GM12874 (cell line): ENCODE data around the gene ALOX15.

Experiments
- TF ChIP-seq, protein P1 (sequence below): IDR thresholded peaks from 2 replicates; pipeline ENCODE4 v1.5.1; 2011; ENCODE audit warnings: low read depth, mild to moderate bottlenecking, control low read depth, low read length, moderate library complexity; ENCODE audit not compliant: insufficient read depth

Gene ALOX15, protein sequence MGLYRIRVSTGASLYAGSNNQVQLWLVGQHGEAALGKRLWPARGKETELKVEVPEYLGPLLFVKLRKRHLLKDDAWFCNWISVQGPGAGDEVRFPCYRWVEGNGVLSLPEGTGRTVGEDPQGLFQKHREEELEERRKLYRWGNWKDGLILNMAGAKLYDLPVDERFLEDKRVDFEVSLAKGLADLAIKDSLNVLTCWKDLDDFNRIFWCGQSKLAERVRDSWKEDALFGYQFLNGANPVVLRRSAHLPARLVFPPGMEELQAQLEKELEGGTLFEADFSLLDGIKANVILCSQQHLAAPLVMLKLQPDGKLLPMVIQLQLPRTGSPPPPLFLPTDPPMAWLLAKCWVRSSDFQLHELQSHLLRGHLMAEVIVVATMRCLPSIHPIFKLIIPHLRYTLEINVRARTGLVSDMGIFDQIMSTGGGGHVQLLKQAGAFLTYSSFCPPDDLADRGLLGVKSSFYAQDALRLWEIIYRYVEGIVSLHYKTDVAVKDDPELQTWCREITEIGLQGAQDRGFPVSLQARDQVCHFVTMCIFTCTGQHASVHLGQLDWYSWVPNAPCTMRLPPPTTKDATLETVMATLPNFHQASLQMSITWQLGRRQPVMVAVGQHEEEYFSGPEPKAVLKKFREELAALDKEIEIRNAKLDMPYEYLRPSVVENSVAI

DNA sequence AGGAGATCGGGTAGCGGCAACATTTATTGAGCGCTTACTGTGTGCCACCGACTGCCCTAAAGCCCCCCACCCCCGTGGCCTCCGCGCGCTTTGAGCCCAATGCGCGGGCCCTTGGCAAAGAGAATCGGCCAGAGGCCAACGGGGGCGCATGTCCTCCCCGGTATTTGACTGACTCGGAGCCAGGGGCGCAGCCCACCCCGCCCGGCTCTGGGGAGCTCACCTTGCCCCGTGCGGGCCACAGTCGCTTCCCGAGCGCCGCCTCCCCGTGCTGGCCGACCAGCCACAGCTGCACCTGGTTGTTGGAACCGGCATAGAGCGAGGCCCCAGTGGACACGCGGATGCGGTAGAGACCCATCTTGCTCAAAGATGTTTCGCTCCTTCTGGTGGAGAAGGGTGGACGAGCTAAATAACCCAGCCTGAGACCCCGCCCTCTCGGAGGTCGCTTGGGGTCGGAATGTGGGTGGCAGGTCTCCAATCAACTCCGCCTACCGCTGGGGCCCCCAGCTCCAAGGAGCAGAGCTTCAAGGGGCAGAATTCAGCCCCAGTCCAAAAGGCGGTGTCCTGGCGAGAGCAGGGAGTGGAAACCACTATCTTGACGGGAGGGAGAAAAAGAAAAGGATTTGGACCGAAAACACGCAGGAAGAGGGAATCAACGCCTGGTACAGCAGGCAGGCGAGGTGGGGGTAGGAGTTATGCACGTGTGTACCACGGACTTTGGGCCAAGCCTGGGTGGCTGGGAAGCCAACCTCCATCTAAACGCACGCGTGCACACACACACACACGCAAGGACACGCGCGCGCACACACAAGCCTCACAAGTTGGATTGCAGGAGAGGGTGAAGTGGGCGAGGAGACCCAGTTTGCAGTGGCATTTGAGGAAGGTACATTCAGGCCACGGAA, at the start of gene ALOX15:
Gene ALOX15, minus strand, starts transcription at position 382 of the 899 bp plus-strand sequence. Its CDS starts 27 bp downstream, at position 355.
- TF ChIP-seq, protein P1, sequence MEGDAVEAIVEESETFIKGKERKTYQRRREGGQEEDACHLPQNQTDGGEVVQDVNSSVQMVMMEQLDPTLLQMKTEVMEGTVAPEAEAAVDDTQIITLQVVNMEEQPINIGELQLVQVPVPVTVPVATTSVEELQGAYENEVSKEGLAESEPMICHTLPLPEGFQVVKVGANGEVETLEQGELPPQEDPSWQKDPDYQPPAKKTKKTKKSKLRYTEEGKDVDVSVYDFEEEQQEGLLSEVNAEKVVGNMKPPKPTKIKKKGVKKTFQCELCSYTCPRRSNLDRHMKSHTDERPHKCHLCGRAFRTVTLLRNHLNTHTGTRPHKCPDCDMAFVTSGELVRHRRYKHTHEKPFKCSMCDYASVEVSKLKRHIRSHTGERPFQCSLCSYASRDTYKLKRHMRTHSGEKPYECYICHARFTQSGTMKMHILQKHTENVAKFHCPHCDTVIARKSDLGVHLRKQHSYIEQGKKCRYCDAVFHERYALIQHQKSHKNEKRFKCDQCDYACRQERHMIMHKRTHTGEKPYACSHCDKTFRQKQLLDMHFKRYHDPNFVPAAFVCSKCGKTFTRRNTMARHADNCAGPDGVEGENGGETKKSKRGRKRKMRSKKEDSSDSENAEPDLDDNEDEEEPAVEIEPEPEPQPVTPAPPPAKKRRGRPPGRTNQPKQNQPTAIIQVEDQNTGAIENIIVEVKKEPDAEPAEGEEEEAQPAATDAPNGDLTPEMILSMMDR = no peak

DNA sequence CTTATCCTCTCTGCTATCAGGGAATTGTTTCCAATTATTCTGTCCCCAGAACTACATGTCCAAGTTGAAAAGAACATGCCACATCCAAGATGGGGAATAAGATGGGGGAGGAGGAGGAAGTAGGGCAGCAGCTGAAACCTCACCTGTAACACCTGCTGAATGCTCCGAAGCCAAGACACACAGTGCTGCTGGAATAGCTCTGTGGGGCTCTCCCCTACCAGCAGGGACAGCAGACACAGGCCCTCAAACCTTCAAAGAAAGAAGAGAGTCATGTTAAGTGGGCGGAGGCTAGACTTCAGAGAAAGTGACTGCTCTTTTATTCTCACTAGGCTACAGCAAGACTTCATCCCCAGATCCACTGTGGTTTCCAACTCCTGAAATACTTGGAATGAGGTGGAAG, 49.3 kb upstream of the ALOX15 start:
- TF ChIP-seq, protein P1 = no peak

DNA sequence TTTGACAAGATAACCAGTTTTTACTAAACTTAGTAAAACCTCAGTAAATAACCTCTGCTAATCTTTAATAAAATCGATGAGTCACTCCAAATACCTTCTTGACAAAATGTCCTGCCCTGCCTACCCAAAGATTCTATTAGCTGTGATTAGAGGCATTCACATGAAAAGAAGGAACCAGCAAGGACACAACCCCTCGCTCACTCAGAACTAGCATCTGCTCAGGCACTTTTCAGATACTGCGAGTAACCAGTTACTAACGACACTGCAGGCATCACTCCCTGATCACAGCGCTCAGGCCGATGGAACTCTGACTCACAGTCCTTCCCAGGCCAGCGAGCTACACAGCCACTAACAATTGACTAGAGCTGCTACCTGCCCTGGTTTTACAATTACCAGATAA, 38.2 kb upstream of the ALOX15 start:
- TF ChIP-seq, protein P1 = no peak

- TF ChIP-seq, protein P1 = no peak
Observed at GRCh38 chr17:4678448-4679026, 37.1 kb upstream of the ALOX15 start.

GRCh38 chr17:4676791-4677190, 35.3 kb upstream of the ALOX15 start:
- TF ChIP-seq, protein P1 = no peak

GRCh38 chr17:4675791-4676190, 34.3 kb upstream of the ALOX15 start:
- TF ChIP-seq, protein P1 = no peak
